NCI-H2107 treated with DMSO at 0.1 percent for 48 hours (cell line): ENCODE data around the gene PFDN4.
"Not testable (repeated sequence)": the region's sequence is repeated elsewhere in the genome, so short reads cannot be mapped to it uniquely, and the experiment has no call there.

ENCODE experiments used
- DNase-seq: peaks from one replicate; lab custom pipeline; 2025; ENCODE audit not compliant: unreplicated experiment; lab: John Stamatoyannopoulos, UW

Gene PFDN4

GRCh38 chr20:54223751-54224150 lies 15.9 kb downstream of the PFDN4 start:
- no peak for DNase-seq

- DNase-seq, result not testable (repeated sequence)
Observed at GRCh38 chr20:54224642-54225041, 16.8 kb downstream of the PFDN4 start.

- DNase-seq, result no peak
Observed at GRCh38 chr20:54227241-54227640, 19.4 kb downstream of the PFDN4 start.

GRCh38 chr20:54227751-54228150 lies 19.9 kb downstream of the PFDN4 start:
- DNase-seq, result no peak

GRCh38 chr20:54228841-54229240 lies 21.0 kb downstream of the PFDN4 start:
- DNase-seq, result no peak

- peak; percentile 54 for DNase-seq
Observed at GRCh38 chr20:54229566-54230160, 21.8 kb downstream of the PFDN4 start.

GRCh38 chr20:54231036-54231435 lies 23.1 kb downstream of the PFDN4 start:
- DNase-seq, result no peak

- no peak for DNase-seq
Observed at GRCh38 chr20:54234991-54235390, 27.1 kb downstream of the PFDN4 start.

GRCh38 chr20:54237116-54237943 lies 29.4 kb downstream of the PFDN4 start:
- no peak for DNase-seq

GRCh38 chr20:54244113-54244512 lies 36.2 kb downstream of the PFDN4 start:
- DNase-seq, result no peak

GRCh38 chr20:54248705-54249104 lies 40.8 kb downstream of the PFDN4 start:
- not testable (repeated sequence) for DNase-seq

GRCh38 chr20:54250691-54251090 lies 42.8 kb downstream of the PFDN4 start:
- no peak for DNase-seq

- no peak for DNase-seq
Observed at GRCh38 chr20:54251096-54251495, 43.2 kb downstream of the PFDN4 start.

- no peak for DNase-seq
Observed at GRCh38 chr20:54254596-54254995, 46.7 kb downstream of the PFDN4 start.

- DNase-seq, result no peak
Observed at GRCh38 chr20:54255157-54255556, 47.3 kb downstream of the PFDN4 start.

GRCh38 chr20:54256202-54256601 lies 48.3 kb downstream of the PFDN4 start:
- DNase-seq, result no peak

GRCh38 chr20:54257071-54257816 lies 49.4 kb downstream of the PFDN4 start:
- no peak for DNase-seq

GRCh38 chr20:54260116-54260515 lies 52.2 kb downstream of the PFDN4 start:
- DNase-seq, result no peak

GRCh38 chr20:54262671-54263070 lies 54.8 kb downstream of the PFDN4 start:
- DNase-seq, result no peak

GRCh38 chr20:54263116-54263690 lies 55.3 kb downstream of the PFDN4 start:
- DNase-seq, result no peak

GRCh38 chr20:54265791-54266190 lies 57.9 kb downstream of the PFDN4 start:
- DNase-seq, result not testable (repeated sequence)

GRCh38 chr20:54266844-54267243 lies 59.0 kb downstream of the PFDN4 start:
- no peak for DNase-seq
